ENCODE measurements around the gene C20orf96.
A peak's percentile ranks its signal among the peaks of the same experiment; 100 is the strongest.

C20orf96 gene

DNA sequence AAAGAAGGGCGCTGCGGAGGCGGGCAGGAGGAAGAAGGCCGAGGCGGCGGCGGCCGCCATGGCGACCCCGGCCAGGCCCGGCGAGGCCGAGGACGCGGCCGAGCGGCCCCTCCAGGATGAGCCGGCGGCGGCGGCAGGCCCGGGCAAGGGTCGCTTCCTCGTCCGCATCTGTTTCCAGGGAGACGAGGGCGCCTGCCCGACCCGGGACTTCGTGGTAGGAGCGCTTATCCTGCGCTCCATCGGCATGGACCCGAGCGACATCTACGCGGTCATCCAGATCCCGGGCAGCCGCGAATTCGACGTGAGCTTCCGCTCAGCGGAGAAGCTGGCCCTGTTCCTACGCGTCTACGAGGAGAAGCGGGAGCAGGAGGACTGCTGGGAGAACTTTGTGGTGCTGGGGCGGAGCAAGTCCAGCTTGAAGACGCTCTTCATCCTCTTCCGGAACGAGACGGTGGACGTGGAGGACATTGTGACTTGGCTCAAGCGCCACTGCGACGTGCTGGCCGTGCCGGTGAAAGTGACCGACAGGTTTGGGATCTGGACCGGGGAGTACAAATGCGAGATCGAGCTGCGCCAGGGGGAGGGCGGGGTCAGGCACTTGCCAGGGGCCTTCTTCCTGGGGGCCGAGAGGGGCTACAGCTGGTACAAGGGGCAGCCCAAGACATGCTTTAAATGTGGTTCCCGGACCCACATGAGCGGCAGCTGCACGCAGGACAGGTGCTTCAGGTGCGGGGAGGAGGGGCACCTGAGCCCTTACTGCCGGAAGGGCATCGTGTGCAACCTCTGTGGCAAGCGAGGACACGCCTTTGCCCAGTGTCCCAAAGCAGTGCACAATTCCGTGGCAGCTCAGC lies 7.6 kb upstream of the C20orf96 start:
- TF ChIP-seq, protein P1, sequence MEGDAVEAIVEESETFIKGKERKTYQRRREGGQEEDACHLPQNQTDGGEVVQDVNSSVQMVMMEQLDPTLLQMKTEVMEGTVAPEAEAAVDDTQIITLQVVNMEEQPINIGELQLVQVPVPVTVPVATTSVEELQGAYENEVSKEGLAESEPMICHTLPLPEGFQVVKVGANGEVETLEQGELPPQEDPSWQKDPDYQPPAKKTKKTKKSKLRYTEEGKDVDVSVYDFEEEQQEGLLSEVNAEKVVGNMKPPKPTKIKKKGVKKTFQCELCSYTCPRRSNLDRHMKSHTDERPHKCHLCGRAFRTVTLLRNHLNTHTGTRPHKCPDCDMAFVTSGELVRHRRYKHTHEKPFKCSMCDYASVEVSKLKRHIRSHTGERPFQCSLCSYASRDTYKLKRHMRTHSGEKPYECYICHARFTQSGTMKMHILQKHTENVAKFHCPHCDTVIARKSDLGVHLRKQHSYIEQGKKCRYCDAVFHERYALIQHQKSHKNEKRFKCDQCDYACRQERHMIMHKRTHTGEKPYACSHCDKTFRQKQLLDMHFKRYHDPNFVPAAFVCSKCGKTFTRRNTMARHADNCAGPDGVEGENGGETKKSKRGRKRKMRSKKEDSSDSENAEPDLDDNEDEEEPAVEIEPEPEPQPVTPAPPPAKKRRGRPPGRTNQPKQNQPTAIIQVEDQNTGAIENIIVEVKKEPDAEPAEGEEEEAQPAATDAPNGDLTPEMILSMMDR (conservative IDR thresholded peaks at IDR 0.05; ENCODE audit: low read depth, low read length): no peak
- no peaks in the 10 kb centered on the region for H3K36me3 ChIP-seq (ENCODE audit: insufficient read depth)
- H3K27ac ChIP-seq: peak overlapping the region; percentile 93
- peaks cover 36% of the 10 kb centered on the region for H3K79me2 ChIP-seq (ENCODE audit: insufficient read depth, low read depth)
- H3K4me3 ChIP-seq (IDR thresholded peaks at IDR 0.05; ENCODE audit: insufficient read depth, low read depth, low read length): no peak overlapping the region
- peak overlapping the region; percentile 91 for H3K4me2 ChIP-seq
- peaks cover 24% of the 10 kb centered on the region for H3K4me1 ChIP-seq (ENCODE audit: low read depth, poor library complexity, severe bottlenecking)
- peak overlapping the region; percentile 97 for H3K9ac ChIP-seq
- 0 out of 2 replicates have a peak, but pooled peaks cover 8% of the 10 kb centered on the region for H4K20me1 ChIP-seq (ENCODE audit: insufficient read depth)
- no peaks in the 10 kb centered on the region for H3K27me3 ChIP-seq (ENCODE audit: insufficient read depth, low read depth)
- peak overlapping the region; percentile 69 for H2AFZ ChIP-seq (ENCODE audit: low read depth)

DNA sequence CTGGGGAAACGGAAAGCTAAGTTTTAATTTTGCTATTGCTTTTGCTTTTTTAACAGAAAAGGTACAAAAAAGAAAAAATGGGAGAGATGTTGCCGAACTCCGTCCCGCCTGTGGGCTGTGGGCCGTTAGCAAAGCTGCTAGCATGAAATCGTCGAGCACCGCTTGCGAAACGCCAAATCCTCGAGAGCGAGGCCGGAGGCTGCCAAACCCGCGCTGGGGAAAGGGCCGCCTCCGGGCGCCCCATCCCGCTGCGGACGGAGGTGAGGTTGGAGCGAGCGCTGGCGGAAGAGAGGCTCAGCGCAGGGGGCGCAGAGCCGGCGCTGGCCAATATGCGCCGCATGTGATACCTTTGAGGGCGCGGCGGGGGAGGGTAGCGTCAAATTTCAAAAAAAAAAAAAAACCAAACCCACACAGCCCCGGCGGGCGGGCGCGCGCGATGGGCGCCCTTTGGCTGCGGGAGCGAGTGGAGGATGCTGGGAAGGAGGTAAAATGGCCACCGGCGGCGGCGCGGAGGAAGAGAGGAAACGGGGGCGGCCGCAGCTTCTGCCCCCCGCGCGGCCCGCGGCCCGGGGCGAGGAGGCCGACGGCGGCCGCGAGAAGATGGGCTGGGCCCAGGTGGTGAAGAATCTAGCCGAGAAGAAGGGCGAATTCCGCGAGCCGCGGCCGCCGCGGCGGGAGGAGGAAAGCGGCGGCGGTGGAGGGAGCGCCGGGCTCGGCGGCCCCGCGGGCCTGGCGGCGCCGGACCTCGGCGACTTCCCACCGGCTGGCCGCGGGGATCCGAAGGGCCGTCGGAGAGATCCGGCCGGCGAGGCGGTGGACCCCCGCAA lies 6.8 kb upstream of the C20orf96 start, which contains the start of gene ZCCHC3:
Gene ZCCHC3 (plus strand): TSS at position 473 of the 827 bp plus-strand sequence. CDS start 17 bp downstream, at position 490.
- Histone ChIP-seq H2AFZ (ENCODE audit: low read depth) (peak within 1 kb of the TSS; percentile 69), H3K27ac (peak within 1 kb of the TSS; percentile 93), H4K20me1 (ENCODE audit: insufficient read depth) (0 out of 2 replicates have a peak, but pooled peaks cover 8% of the 10 kb centered on the region), H3K9ac (peak within 1 kb of the TSS; percentile 97), H3K27me3 (ENCODE audit: insufficient read depth, low read depth) (no peaks in the 10 kb centered on the region), H3K36me3 (ENCODE audit: insufficient read depth) (no peaks in the 10 kb centered on the region), H3K4me3 (IDR thresholded peaks at IDR 0.05; ENCODE audit: insufficient read depth, low read depth, low read length) (no peak within 1 kb of the TSS), H3K4me1 (ENCODE audit: low read depth, poor library complexity, severe bottlenecking) (peaks cover 23% of the 10 kb centered on the region), H3K4me2 (peak within 1 kb of the TSS; percentile 91), H3K79me2 (ENCODE audit: insufficient read depth, low read depth) (peaks cover 36% of the 10 kb centered on the region)
- TF ChIP-seq, protein P1 (conservative IDR thresholded peaks at IDR 0.05; ENCODE audit: low read depth, low read length): no peak; the same call in 1 of the 2 replicates

DNA sequence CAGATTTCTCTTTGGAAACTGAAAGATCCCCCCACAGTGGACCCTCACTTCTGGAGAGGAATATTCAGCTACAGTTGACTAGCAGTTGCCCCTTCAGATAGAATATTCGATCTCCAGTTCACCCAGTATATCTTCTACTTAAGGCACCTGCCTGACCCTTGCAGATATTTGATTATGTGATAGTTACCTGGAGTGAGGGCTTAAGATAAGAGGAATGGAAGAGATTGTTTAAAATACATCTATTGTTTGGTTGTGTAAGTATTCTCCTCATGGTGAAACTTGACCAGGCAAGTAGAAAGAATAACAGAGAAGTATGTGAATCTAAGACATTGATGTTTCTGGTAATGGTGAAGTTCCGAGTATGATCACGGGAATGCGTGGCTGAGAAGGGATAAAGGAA lies 5.3 kb upstream of the C20orf96 start:
- Histone ChIP-seq H3K9ac (no peak overlapping the region), H3K4me1 (ENCODE audit: low read depth, poor library complexity, severe bottlenecking) (peaks cover 23% of the 10 kb centered on the region), H3K27ac (no peak overlapping the region), H3K4me2 (no peak overlapping the region), H2AFZ (ENCODE audit: low read depth) (no peak overlapping the region), H3K79me2 (ENCODE audit: insufficient read depth, low read depth) (peaks cover 36% of the 10 kb centered on the region), H3K4me3 (IDR thresholded peaks at IDR 0.05; ENCODE audit: insufficient read depth, low read depth, low read length) (no peak overlapping the region), H3K27me3 (ENCODE audit: insufficient read depth, low read depth) (no peaks in the 10 kb centered on the region), H4K20me1 (ENCODE audit: insufficient read depth) (0 out of 2 replicates have a peak, but pooled peaks cover 8% of the 10 kb centered on the region), H3K36me3 (ENCODE audit: insufficient read depth) (no peaks in the 10 kb centered on the region)
- TF ChIP-seq, protein P1 (conservative IDR thresholded peaks at IDR 0.05; ENCODE audit: low read depth, low read length): no peak

DNA sequence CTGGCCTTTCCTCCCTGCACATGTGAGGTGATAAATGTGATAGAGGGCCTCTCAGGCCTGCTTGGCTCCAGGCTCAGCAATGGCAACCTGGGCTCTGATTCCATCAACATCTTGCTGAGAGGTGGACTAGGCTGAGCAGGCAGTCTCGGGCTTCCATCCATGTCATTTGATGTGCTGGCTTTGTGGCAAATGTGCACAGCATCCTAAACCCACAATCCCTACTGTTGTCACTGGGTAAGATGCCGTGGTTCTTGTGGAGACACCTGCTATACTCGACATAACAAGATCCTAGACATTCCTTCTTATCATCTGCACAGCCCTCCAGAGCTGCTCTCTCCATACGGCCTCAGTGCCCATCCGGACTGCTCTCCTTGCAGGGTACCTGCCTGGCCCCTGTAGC lies 4.1 kb upstream of the C20orf96 start:
- TF ChIP-seq, protein P1 (conservative IDR thresholded peaks at IDR 0.05; ENCODE audit: low read depth, low read length): no peak
- Histone ChIP-seq H2AFZ (ENCODE audit: low read depth) (no peak overlapping the region), H3K9ac (no peak overlapping the region), H3K36me3 (ENCODE audit: insufficient read depth) (no peaks in the 10 kb centered on the region), H3K27me3 (ENCODE audit: insufficient read depth, low read depth) (no peaks in the 10 kb centered on the region), H4K20me1 (ENCODE audit: insufficient read depth) (0 out of 2 replicates have a peak, but pooled peaks cover 5% of the 10 kb centered on the region), H3K4me1 (ENCODE audit: low read depth, poor library complexity, severe bottlenecking) (peaks cover 15% of the 10 kb centered on the region), H3K4me2 (no peak overlapping the region), H3K4me3 (IDR thresholded peaks at IDR 0.05; ENCODE audit: insufficient read depth, low read depth, low read length) (no peak overlapping the region), H3K79me2 (ENCODE audit: insufficient read depth, low read depth) (peaks cover 24% of the 10 kb centered on the region), H3K27ac (no peak overlapping the region)
